GM21825 (cell line): ENCODE results near the gene MVK.

Experiments used
- ATAC-seq: cut with Tn5 transposase; IDR thresholded peaks from one replicate; pipeline ENCODE4 v1.9.1; 2021; ENCODE audit warnings: mild to moderate bottlenecking, moderate library complexity; ENCODE audit not compliant: unreplicated experiment

MVK gene

GRCh38 chr12:109563291-109564284, 10.0 kb upstream of the MVK start:
- ATAC-seq: no peak

DNA sequence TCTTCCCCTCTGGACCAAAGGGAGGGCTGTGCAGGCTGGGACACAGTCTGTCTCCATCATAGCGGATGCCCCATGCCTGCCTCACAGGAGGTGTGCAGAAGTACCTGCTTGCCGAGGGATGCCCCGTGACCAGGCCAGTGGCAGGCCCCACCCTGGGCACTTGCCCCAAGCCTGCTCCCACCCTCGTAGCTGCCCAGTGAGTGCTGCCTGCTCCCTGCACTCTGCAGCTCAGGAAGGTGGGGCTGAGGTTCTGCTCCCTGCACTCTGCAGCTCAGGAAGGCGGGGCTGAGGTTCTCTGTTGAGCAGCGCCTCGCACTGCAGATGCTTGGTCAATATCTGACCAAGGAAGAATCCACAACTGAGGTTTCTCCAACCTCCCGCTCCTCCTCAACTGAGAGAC, 7.2 kb upstream of the MVK start:
- ATAC-seq: no peak

- no peak for ATAC-seq
Observed at GRCh38 chr12:109567296-109567695, 6.3 kb upstream of the MVK start.

GRCh38 chr12:109567967-109568366, 5.6 kb upstream of the MVK start:
- ATAC-seq: no peak

GRCh38 chr12:109568486-109568885, 5.1 kb upstream of the MVK start:
- no peak for ATAC-seq

- ATAC-seq: no peak
Observed at GRCh38 chr12:109571773-109572505, 1.7 kb upstream of the MVK start.

DNA sequence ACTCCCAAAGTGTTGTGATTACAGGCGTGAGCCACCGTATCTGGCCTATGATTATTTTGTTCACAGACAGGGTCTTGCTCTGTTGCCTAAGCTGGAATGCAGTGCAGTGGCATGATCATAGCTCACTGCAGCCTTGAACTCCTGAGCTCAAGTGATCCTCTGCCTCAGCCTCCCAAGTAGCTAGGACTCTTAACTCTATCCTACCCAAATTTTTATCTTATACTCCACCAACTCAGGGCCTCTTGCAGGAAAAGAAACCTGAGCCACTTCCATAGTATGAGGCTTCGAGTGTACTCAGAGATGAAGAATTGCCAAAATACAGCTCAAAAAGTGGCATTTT, 1.1 kb upstream of the MVK start:
- ATAC-seq: no peak

DNA sequence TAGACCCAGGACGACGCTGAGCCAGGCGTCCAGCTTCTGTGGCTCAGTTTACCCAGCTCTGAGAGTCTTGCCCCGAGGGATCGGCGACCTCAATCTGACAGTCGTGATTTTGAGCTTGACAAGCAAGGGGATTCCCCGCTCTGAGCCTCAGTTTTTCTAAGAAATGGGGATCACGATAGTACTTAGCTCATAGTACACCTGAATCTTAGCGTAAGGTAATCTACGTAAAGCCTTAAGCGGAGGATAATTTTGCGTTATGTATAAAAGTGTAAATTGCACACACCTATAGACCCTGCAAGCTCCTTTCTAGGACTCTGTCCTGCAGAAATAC, 285 bp downstream of the MVK start:
- ATAC-seq: no peak

GRCh38 chr12:109575683-109576082, 2.1 kb downstream of the MVK start:
- ATAC-seq: no peak

DNA sequence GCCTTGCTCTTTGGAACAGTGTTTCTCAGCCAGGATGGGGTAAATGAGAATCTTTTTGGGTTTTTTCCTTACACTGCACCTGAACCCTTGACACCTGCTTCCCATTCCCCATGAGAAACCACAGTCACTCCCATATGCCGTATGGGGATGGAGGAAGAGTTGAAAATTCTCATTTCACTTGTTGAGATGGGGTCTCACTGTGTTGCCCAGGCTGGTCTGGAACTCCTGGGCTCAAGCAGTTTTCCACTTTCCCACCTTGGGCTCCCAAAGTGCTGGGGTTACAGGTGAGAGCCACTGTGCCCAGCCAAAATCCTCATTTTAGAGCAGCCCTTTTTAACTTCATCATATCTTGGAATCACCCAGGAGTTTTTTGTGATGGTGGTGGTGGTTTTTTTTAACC, 3.7 kb downstream of the MVK start:
- no peak for ATAC-seq

- ATAC-seq: no peak
Observed at GRCh38 chr12:109578330-109578927, 4.8 kb downstream of the MVK start.

DNA sequence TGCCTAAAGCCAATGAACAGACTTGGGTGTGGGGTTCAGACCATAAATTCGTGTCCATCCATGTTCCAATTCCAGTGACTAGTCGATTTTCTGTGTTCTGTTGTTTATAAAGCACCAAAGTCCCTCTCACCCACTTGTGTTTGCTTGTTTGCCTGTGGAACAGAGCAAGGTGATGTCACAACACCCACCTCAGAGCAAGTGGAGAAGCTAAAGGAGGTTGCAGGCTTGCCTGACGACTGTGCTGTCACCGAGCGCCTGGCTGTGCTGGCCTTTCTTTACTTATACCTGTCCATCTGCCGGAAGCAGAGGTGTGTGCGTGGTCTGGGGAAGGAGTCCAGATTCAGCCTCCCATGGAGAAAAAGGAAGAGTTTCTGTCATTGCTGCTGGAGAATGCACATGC, 6.0 kb downstream of the MVK start:
- no peak for ATAC-seq

- ATAC-seq: no peak
Observed at GRCh38 chr12:109580272-109580671, 6.7 kb downstream of the MVK start.

DNA sequence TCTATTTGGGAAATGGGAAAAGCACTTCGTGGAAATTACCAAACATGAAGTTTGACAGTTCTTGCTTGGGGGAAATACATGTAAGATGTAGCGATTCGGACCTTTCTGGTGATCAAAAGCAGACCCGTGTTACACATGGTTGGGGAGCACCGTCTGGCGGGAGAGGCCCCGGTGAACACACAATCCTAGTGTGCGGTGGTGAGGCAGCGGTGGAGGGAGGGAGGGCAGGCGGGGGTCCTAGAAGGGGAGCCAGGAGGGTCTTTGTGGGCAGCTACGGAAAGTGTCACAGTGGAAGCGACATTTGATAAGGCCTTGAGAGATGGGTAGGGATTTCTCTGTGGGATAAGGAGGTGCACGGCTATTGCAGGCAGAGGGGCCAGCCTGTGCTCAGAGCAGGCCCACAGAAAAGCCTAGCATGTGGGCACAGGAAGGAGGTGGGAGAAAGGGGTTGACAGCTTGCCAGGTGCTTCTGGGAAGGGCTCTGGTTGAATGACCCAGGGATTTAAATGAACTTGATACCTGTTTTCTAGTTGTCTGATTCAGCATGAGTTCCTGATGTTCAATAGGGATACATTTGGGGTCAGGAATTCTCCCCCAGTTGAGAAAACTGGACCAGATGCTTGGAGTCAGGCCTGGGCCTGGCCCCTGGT, 7.2 kb downstream of the MVK start:
- ATAC-seq: no peak

- ATAC-seq: no peak
Observed at GRCh38 chr12:109581334-109581691, 7.7 kb downstream of the MVK start.

DNA sequence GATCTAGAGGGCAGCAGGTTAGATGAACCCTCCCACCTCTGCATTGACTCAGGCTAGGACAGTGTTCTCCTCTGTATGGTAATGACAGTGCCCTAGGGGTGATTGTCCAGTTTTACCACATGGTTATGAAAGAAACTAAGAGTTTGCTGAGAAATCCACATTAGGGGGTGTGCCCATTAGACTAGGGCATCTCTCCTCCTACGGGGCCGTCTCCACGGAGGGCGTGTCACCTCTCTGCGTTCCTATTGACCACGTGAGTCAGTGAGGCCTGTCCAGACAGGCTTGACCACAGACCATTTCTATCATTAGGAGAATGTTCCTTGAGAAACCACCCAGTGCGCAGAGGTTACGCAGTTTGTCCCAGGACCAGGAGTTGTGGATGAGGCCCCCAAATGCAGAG, 8.3 kb downstream of the MVK start:
- ATAC-seq: no peak

DNA sequence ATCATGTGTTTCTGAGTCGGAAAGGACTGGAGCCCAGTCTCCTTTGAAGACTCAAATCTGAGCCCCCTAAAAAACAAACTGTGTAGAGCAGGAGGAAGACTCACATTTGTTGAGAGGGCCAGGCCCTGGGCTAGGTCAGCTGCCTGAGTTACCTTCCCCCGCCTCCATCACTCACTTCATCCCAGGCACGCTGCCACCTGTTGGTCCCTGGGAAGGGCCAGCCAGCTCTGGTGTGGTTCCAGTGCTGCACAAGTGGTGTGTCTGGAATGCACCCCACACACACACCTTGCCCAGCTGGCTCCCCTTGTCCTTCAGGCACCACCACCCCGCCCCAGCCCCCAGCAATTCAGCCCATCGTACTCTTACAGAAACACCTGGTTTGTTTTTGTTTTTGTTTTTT, 9.0 kb downstream of the MVK start:
- ATAC-seq: no peak

- no peak for ATAC-seq
Observed at GRCh38 chr12:109583733-109584132, 10.1 kb downstream of the MVK start.

DNA sequence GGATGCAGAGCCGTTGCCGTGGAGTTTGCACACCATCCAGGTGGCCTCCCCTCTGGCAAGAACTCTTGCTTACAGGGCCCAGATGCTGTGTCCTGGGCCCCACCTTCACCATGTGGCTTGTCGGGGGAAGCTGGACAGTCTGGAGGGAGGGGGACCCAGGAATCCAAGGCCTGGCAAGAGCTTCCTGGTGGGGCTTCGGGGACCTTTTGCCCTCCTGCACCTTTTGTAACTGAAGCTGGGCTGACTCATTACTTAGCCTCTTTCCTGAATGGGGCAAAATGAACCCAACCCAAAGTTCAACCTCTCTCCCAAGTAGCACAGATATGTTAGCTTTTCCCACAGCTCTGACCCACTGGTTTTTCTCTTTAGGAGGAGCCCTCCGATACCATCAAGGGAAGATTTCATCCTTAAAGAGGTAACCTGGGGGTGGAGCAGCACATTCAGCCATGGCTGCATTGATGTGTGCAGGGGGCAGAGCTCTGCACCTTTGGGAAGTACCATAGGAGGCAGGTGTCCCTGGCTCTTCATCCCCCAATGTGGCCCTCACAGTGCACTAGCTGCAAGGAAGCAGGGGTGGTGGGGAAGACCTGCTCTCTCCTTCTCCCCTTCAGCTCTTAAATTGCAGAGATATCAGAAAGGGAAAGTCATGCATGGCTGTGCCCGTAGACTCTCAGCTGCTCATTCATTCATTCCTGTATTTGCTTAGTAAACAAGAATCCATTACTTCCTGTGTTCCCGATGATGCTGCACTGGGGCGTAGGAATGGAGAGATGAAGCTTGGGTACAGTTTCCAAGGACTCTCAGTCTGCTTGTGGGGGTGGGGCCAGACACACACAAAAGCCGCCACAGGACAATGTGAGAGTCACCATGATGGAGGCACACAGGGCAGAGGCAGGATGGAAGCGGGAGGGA, 13.0 kb downstream of the MVK start:
- no peak for ATAC-seq

- no peak for ATAC-seq
Observed at GRCh38 chr12:109587921-109588320, 14.3 kb downstream of the MVK start.
